Measurements from ENCODE around the gene SMURF1. TPM values are rescaled to one million over a fixed set of nuclear protein-coding genes. Genes with fewer than 3 reads are reported as not detected.

The SMURF1 gene
- total and polyA plus RNA-seq, 2 donors (not counting 1 experiment from before 2014, with no cell fraction given) = 17.2 to 18.7 TPM

- Histone ChIP-seq H2AFZ (ENCODE audit: low read length) (no peak overlapping the region), H3K27me3 (ENCODE audit: control insufficient read depth, insufficient read depth, low read length) (no peaks in the 10 kb centered on the region), H3K27ac (ENCODE audit: insufficient read depth, low read length) (no peak overlapping the region), H3K36me3 (ENCODE audit: control insufficient read depth, insufficient read depth, low read length) (peaks cover 10% of the 10 kb centered on the region), H3K79me2 (ENCODE audit: control insufficient read depth, insufficient read depth, low read length) (no peaks in the 10 kb centered on the region), H3K4me3 (replicated peaks in 1 of 4; ENCODE audit: control extremely low read depth in 1 of 4, insufficient read depth in 1 of 4, low read depth in 3 of 4, low read length in 4 of 4) (no peak overlapping the region), H4K20me1 (ENCODE audit: control insufficient read depth, extremely low read depth, insufficient read depth, low read length) (no peaks in the 10 kb centered on the region), H3K9me3 (ENCODE audit: control insufficient read depth, insufficient read depth, low read depth, low read length) (no peaks in the 10 kb centered on the region), H3K9ac (ENCODE audit: insufficient read depth, low read length) (no peak overlapping the region), H3K4me2 (ENCODE audit: extremely low read depth, insufficient read depth, low read length) (no peak overlapping the region), H3K4me1 (ENCODE audit: control insufficient read depth, extremely low read depth, insufficient read depth, low read length) (no peaks in the 10 kb centered on the region)
- TF ChIP-seq CTCF (conservative IDR thresholded peaks at IDR 0.05 in 1 of 2, IDR thresholded peaks at IDR 0.05 in 1 of 2; ENCODE audit: low read depth in 1 of 2, low read length in 2 of 2) (no peak), EZH2 (IDR thresholded peaks at IDR 0.05; ENCODE audit: low read length, missing control alignments) (no peak)
- DNase-seq (ENCODE audit: low read depth in 2 of 2) = no peak
Observed at GRCh38 chr7:99019523-99020412, 124.1 kb downstream of the SMURF1 start.

GRCh38 chr7:99016196-99016595 is 127.7 kb downstream of the SMURF1 start:
- H3K4me2 ChIP-seq (ENCODE audit: extremely low read depth, insufficient read depth, low read length) = no peak overlapping the region
- no peak overlapping the region for H2AFZ ChIP-seq (ENCODE audit: low read length)
- TF ChIP-seq EZH2 (IDR thresholded peaks at IDR 0.05; ENCODE audit: low read length, missing control alignments) (no peak), CTCF (conservative IDR thresholded peaks at IDR 0.05 in 1 of 2, IDR thresholded peaks at IDR 0.05 in 1 of 2; ENCODE audit: low read depth in 1 of 2, low read length in 2 of 2) (no peak)
- H3K9me3 ChIP-seq (ENCODE audit: control insufficient read depth, insufficient read depth, low read depth, low read length) = no peaks in the 10 kb centered on the region
- no peaks in the 10 kb centered on the region for H4K20me1 ChIP-seq (ENCODE audit: control insufficient read depth, extremely low read depth, insufficient read depth, low read length)
- H3K27me3 ChIP-seq (ENCODE audit: control insufficient read depth, insufficient read depth, low read length) = no peaks in the 10 kb centered on the region
- no peak overlapping the region for H3K27ac ChIP-seq (ENCODE audit: insufficient read depth, low read length)
- peaks cover 26% of the 10 kb centered on the region for H3K36me3 ChIP-seq (ENCODE audit: control insufficient read depth, insufficient read depth, low read length)
- no peaks in the 10 kb centered on the region for H3K4me1 ChIP-seq (ENCODE audit: control insufficient read depth, extremely low read depth, insufficient read depth, low read length)
- H3K4me3 ChIP-seq (replicated peaks in 1 of 4; ENCODE audit: control extremely low read depth in 1 of 4, insufficient read depth in 1 of 4, low read depth in 3 of 4, low read length in 4 of 4) = no peak overlapping the region
- H3K79me2 ChIP-seq (ENCODE audit: control insufficient read depth, insufficient read depth, low read length) = no peaks in the 10 kb centered on the region
- no peak overlapping the region for H3K9ac ChIP-seq (ENCODE audit: insufficient read depth, low read length)
- DNase-seq (ENCODE audit: low read depth in 2 of 2) = no peak

GRCh38 chr7:99014113-99014985 is 129.6 kb downstream of the SMURF1 start:
- Histone ChIP-seq H3K9ac (ENCODE audit: insufficient read depth, low read length) (no peak overlapping the region), H3K79me2 (ENCODE audit: control insufficient read depth, insufficient read depth, low read length) (no peaks in the 10 kb centered on the region), H3K4me2 (ENCODE audit: extremely low read depth, insufficient read depth, low read length) (no peak overlapping the region), H3K9me3 (ENCODE audit: control insufficient read depth, insufficient read depth, low read depth, low read length) (no peaks in the 10 kb centered on the region), H3K4me3 (replicated peaks in 1 of 4; ENCODE audit: control extremely low read depth in 1 of 4, insufficient read depth in 1 of 4, low read depth in 3 of 4, low read length in 4 of 4) (no peak overlapping the region), H3K4me1 (ENCODE audit: control insufficient read depth, extremely low read depth, insufficient read depth, low read length) (no peaks in the 10 kb centered on the region), H3K36me3 (ENCODE audit: control insufficient read depth, insufficient read depth, low read length) (peaks cover 24% of the 10 kb centered on the region), H4K20me1 (ENCODE audit: control insufficient read depth, extremely low read depth, insufficient read depth, low read length) (no peaks in the 10 kb centered on the region), H3K27ac (ENCODE audit: insufficient read depth, low read length) (no peak overlapping the region), H3K27me3 (ENCODE audit: control insufficient read depth, insufficient read depth, low read length) (no peaks in the 10 kb centered on the region), H2AFZ (ENCODE audit: low read length) (no peak overlapping the region)
- no peak for DNase-seq (ENCODE audit: low read depth in 2 of 2)
- no peak for TF ChIP-seq EZH2 (IDR thresholded peaks at IDR 0.05; ENCODE audit: low read length, missing control alignments)
- no peak for TF ChIP-seq CTCF (conservative IDR thresholded peaks at IDR 0.05 in 1 of 2, IDR thresholded peaks at IDR 0.05 in 1 of 2; ENCODE audit: low read depth in 1 of 2, low read length in 2 of 2)
